Neural crest cell (in vitro differentiated cells): Measurements from ENCODE around the gene SMG6. TPM values are rescaled to one million over a fixed set of nuclear protein-coding genes. Genes with fewer than 3 reads are reported as not detected.

Source experiments
- DNase-seq: peaks from one replicate; pipeline ENCODE4 v3.0.0; 2021; ENCODE audit warnings: low read depth, mixed read lengths, low spot score
- H3K27ac Mint-ChIP-seq: one replicate; pipeline ENCODE4 v1.8.0; 2021; ENCODE audit warnings: mild to moderate bottlenecking, mixed read lengths; ENCODE audit not compliant: unreplicated experiment
- H3K27me3 Mint-ChIP-seq: 2 replicates; pipeline ENCODE4 v1.8.0; 2021; ENCODE audit warnings: low read depth, mild to moderate bottlenecking, mixed read lengths
- H3K36me3 Mint-ChIP-seq: 2 replicates; pipeline ENCODE4 v1.8.0; 2021; ENCODE audit warnings: low read depth, mild to moderate bottlenecking, mixed read lengths
- H3K4me1 Mint-ChIP-seq: 2 replicates; pipeline ENCODE4 v1.8.0; 2021; ENCODE audit warnings: mixed read lengths
- H3K4me3 Mint-ChIP-seq: one replicate; pipeline ENCODE4 v1.8.0; 2021; ENCODE audit warnings: mild to moderate bottlenecking, mixed read lengths
- H3K9me3 Mint-ChIP-seq: 2 replicates; pipeline ENCODE4 v1.8.0; 2021; ENCODE audit warnings: mixed read lengths
- total RNA-seq: library from RNA; stranded (reverse); gene quantifications from 2 replicates; pipeline ENCODE4 v1.2.1, GENCODE V29; 2021
- TF ChIP-seq, protein P1 (sequence below): fragments of 200-600 bp; sonication (generic); conservative IDR thresholded peaks from 2 replicates; pipeline ENCODE4 v1.5.0; 2021; ENCODE audit warnings: antibody characterized with exemption, mild to moderate bottlenecking

SMG6 gene
- total RNA-seq, 1 donor from 2014 or later: 57.2 TPM

DNA sequence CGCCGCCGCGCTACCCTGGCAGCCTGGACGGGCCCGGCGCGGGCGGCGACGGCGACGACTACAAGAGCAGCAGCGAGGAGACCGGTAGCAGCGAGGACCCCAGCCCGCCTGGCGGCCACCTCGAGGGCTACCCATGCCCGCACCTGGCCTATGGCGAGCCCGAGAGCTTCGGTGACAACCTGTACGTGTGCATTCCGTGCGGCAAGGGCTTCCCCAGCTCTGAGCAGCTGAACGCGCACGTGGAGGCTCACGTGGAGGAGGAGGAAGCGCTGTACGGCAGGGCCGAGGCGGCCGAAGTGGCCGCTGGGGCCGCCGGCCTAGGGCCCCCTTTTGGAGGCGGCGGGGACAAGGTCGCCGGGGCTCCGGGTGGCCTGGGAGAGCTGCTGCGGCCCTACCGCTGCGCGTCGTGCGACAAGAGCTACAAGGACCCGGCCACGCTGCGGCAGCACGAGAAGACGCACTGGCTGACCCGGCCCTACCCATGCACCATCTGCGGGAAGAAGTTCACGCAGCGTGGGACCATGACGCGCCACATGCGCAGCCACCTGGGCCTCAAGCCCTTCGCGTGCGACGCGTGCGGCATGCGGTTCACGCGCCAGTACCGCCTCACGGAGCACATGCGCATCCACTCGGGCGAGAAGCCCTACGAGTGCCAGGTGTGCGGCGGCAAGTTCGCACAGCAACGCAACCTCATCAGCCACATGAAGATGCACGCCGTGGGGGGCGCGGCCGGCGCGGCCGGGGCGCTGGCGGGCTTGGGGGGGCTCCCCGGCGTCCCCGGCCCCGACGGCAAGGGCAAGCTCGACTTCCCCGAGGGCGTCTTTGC, 245.6 kb downstream of the SMG6 start:
- no peak for DNase-seq
- H3K27me3 Mint-ChIP-seq: peaks cover 73% of the 10 kb centered on the region
- no peak overlapping the region for H3K4me3 Mint-ChIP-seq
- H3K4me1 Mint-ChIP-seq: peaks cover 18% of the 10 kb centered on the region
- H3K9me3 Mint-ChIP-seq: no peaks in the 10 kb centered on the region
- TF ChIP-seq, protein P1, sequence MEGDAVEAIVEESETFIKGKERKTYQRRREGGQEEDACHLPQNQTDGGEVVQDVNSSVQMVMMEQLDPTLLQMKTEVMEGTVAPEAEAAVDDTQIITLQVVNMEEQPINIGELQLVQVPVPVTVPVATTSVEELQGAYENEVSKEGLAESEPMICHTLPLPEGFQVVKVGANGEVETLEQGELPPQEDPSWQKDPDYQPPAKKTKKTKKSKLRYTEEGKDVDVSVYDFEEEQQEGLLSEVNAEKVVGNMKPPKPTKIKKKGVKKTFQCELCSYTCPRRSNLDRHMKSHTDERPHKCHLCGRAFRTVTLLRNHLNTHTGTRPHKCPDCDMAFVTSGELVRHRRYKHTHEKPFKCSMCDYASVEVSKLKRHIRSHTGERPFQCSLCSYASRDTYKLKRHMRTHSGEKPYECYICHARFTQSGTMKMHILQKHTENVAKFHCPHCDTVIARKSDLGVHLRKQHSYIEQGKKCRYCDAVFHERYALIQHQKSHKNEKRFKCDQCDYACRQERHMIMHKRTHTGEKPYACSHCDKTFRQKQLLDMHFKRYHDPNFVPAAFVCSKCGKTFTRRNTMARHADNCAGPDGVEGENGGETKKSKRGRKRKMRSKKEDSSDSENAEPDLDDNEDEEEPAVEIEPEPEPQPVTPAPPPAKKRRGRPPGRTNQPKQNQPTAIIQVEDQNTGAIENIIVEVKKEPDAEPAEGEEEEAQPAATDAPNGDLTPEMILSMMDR: no peak
- H3K27ac Mint-ChIP-seq: no peak overlapping the region
- peaks cover 15% of the 10 kb centered on the region for H3K36me3 Mint-ChIP-seq

DNA sequence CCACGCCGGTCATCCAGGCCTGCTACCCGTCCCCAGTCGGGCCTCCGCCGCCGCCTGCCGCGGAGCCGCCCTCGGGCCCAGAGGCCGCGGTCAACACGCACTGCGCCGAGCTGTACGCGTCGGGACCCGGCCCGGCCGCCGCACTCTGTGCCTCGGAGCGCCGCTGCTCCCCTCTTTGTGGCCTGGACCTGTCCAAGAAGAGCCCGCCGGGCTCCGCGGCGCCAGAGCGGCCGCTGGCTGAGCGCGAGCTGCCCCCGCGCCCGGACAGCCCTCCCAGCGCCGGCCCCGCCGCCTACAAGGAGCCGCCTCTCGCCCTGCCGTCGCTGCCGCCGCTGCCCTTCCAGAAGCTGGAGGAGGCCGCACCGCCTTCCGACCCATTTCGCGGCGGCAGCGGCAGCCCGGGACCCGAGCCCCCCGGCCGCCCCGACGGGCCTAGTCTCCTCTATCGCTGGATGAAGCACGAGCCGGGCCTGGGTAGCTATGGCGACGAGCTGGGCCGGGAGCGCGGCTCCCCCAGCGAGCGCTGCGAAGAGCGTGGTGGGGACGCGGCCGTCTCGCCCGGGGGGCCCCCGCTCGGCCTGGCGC, 246.3 kb downstream of the SMG6 start:
- DNase-seq: peak; percentile 29
- Mint-ChIP-seq H3K27me3 (peaks cover 68% of the 10 kb centered on the region), H3K4me1 (peaks cover 12% of the 10 kb centered on the region), H3K9me3 (no peaks in the 10 kb centered on the region), H3K36me3 (peaks cover 15% of the 10 kb centered on the region), H3K4me3 (no peak overlapping the region), H3K27ac (no peak overlapping the region)
- TF ChIP-seq, protein P1: no peak

DNA sequence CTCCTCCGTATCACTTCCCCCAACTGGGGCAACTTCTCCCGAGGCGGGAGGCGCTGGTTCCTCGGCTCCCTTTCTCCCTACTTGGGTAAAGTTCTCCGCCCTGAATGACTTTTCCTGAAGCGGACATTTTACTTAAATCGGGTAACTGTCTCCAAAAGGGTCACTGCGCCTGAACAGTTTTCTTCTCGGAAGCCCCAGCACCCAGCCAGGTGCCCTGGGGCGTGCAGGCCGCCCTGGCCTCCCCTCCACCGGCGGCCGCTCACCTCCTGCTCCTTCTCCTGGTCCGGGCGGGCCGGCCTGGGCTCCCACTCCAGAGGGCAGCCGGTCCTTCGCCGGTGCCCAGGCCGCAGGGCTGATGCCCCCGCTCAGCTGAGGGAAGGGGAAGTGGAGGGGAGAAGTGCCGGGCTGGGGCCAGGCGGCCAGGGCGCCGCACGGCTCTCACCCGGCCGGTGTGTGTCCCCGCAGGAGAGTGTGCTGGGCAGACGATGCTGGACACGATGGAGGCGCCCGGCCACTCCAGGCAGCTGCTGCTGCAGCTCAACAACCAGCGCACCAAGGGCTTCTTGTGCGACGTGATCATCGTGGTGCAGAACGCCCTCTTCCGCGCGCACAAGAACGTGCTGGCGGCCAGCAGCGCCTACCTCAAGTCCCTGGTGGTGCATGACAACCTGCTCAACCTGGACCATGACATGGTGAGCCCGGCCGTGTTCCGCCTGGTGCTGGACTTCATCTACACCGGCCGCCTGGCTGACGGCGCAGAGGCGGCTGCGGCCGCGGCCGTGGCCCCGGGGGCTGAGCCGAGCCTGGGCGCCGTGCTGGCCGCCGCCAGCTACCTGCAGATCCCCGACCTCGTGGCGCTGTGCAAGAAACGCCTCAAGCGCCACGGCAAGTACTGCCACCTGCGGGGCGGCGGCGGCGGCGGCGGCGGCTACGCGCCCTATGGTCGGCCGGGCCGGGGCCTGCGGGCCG, 247.1 kb downstream of the SMG6 start:
- Mint-ChIP-seq H3K36me3 (peaks cover 10% of the 10 kb centered on the region), H3K4me1 (peaks cover 14% of the 10 kb centered on the region), H3K27me3 (peaks cover 68% of the 10 kb centered on the region), H3K4me3 (no peak overlapping the region), H3K9me3 (no peaks in the 10 kb centered on the region), H3K27ac (no peak overlapping the region)
- no peak for DNase-seq
- TF ChIP-seq, protein P1: no peak

DNA sequence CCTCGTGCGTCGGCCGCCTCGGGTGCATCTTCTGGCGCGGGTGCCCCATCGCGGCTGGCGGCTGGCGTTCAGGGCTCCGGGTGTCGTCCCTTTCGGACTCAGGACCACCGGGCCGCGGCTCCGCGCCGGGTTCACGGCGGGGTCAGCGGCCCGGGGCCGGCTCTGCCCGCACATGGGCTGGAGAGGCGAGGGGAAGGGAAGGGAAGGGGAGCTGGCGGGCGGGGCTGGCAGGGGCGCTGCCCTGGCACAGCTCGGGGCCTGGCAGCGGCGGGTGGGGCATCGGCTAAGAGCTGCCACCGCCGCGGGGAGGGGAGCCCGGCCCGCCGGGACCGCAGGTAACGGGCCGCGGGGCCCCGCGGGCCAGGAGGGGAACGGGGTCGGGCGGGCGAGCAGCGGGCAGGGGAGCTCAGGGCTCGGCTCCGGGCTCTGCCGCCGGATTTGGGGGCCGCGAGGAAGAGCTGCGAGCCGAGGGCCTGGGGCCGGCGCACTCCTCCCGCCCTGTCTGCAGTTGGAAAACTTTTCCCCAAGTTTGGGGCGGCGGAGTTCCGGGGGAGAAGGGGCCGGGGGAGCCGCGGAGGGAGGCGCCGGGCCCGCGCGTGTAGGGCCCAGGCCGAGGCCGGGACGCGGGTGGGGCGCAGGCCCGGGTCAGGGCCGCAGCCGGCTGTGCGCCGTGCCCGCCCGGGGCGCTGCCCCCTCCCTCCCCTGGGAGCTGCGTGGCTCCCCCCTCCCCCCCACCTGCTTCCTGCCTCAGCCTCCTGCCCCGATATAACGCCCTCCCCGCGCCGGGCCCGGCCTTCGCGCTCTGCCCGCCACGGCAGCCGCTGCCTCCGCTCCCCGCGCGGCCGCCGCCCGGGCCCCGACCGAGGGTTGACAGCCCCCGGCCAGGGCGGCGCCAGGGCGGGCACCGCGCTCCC, 248.0 kb downstream of the SMG6 start:
- no peak for DNase-seq
- Mint-ChIP-seq H3K4me3 (no peak overlapping the region), H3K27me3 (peaks cover 66% of the 10 kb centered on the region), H3K36me3 (peaks cover 7% of the 10 kb centered on the region), H3K9me3 (no peaks in the 10 kb centered on the region), H3K27ac (no peak overlapping the region), H3K4me1 (peaks cover 14% of the 10 kb centered on the region)
- TF ChIP-seq, protein P1: no peak
